Stomach smooth muscle (tissue), 2 donors: ENCODE results near the gene STRAP.
"Not testable (repeated sequence)": the region's sequence is repeated elsewhere in the genome, so short reads cannot be mapped to it uniquely, and the experiment has no call there.

Experiments
- H3K27ac ChIP-seq: one replicate; pipeline ENCODE4 v1.7.0; 2013; ENCODE audit warnings: mild to moderate bottlenecking, low read length, inconsistent platforms
- H3K27me3 ChIP-seq, 2 donors: one replicate each; pipeline ENCODE4 v1.7.0; 2013; ENCODE audit warnings: low read length in 2 of 2; ENCODE audit not compliant: insufficient read depth in 2 of 2, control insufficient read depth in 1 of 2
- H3K36me3 ChIP-seq, 2 donors: one replicate each; pipeline ENCODE4 v1.7.0; 2013; ENCODE audit warnings: low read length in 2 of 2; ENCODE audit not compliant: control insufficient read depth in 2 of 2, insufficient read depth in 2 of 2
- H3K4me1 ChIP-seq: one replicate; pipeline ENCODE4 v1.7.0; 2013; ENCODE audit warnings: low read length; ENCODE audit not compliant: control insufficient read depth, insufficient read depth
- H3K4me3 ChIP-seq, 2 donors: one replicate each; pipeline ENCODE4 v1.7.0; 2013; ENCODE audit warnings: low read length in 2 of 2
- H3K9ac ChIP-seq, 2 donors: one replicate each; pipeline ENCODE4 v1.7.0; 2013; ENCODE audit warnings: low read length in 2 of 2, mild to moderate bottlenecking in 1 of 2
- H3K9me3 ChIP-seq, 2 donors: one replicate each; pipeline ENCODE4 v1.7.0; 2013; ENCODE audit warnings: low read length in 2 of 2; ENCODE audit not compliant: control insufficient read depth in 2 of 2
- donor health status: healthy.
- donor health status: Pancreatic carcinoma.

Gene STRAP

DNA sequence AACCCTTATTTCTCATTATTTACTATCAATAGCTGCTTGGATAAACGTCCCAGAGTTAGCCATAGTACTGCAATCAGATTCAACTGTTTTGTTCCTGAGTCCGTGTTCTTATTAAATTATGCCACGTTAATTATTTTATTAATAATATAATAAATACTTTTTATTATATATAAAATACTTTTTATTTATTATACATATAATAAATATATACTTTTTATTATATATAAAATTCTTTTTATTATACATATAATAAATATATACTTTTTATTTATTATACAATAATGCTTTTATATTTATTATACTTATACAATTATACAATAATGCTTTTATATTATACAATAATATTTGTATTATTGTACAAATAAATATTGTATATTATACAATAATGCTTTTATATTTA is 11.1 kb downstream of the STRAP start:
- Histone ChIP-seq H3K9ac (no peak overlapping the region), H3K36me3 (peaks cover 16 to 44% of the 10 kb centered on the region in 2 donors), H3K4me1 (no peaks in the 10 kb centered on the region), H3K9me3 (no peaks in the 10 kb centered on the region), H3K27me3 (no peaks in the 10 kb centered on the region), H3K27ac (no peak overlapping the region), H3K4me3 (no peak overlapping the region)

DNA sequence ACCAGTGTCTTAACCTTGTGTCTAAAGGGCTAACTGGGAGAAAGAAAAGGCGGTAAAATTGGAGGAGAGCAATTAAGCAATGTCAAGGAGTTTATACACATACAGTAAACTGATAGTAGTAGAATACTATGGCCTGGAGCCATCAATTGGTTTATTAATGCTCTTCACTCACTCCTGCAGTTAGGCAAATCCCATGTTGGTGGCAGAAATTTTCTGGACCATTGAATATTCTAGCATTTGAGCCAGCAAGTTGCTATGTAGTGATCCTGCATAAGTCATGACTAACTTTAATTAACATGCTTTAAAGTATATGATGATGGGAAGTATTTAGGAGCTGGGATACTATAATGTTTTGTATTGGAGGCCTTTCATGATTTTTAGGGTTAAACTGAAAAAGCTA is 14.7 kb downstream of the STRAP start:
- Histone ChIP-seq H3K36me3 (peaks cover 17 to 35% of the 10 kb centered on the region in 2 donors), H3K27ac (no peak overlapping the region)

DNA sequence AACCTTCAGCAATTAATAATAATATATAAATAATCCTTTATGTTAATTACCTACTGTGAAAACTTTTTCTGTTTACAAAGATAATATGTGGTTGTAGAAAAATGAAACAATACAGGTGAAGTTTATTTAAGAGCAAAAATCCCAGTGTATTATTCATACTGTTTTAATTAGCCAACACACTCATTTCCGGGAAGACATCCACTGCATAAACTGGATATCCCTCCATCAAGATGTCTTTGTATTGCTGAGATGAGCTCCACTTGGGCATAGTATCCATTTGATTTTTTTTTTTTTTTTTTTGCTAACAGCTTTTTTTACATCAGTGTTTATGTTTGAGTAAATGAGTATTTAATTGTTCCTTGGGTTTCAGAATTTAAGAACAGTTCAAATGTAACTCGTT is 15.2 kb downstream of the STRAP start:
- no peak overlapping the region for H3K4me3 ChIP-seq

More for the DNA sequence above, 14.7 kb downstream of the STRAP start:
- no peaks in the 10 kb centered on the region for H3K27me3 ChIP-seq
- H3K9ac ChIP-seq, result no peak overlapping the region
- no peaks in the 10 kb centered on the region for H3K9me3 ChIP-seq
- no peaks in the 10 kb centered on the region for H3K4me1 ChIP-seq
- no peak overlapping the region for H3K4me3 ChIP-seq

DNA sequence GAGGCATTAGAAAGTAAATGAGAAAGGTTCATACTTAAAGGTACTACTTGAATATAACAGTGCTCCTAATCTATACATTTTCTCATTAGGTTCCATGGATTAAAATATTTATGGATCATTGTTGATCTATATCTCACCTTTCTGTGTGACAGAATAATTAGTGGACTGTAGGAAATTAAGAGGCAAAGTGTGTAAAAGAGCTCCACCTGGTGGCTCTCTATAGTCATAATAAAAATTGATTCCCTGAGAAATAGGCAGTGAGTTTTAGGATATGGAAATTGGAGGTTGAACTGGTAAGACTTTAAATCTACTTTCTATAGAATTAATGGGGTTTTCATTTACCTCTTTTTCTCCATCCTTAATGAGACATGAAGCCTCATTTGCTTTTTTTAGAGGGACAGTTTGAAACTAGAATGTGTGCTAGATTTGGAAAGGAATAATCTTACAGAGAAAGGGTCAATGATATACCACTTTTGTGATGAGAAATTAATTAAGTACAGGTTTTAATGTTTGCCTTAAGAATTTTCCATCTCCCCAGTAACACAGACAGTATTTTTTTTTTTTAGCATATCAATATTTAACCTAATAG is 17.2 kb downstream of the STRAP start:
- Histone ChIP-seq H3K27ac (no peak overlapping the region), H3K9ac (no peak overlapping the region), H3K4me1 (no peaks in the 10 kb centered on the region), H3K27me3 (no peaks in the 10 kb centered on the region), H3K36me3 (peaks cover 30 to 45% of the 10 kb centered on the region in 2 donors), H3K4me3 (no peak overlapping the region), H3K9me3 (no peaks in the 10 kb centered on the region)

More for the DNA sequence above, 15.2 kb downstream of the STRAP start:
- Histone ChIP-seq H3K27me3 (no peaks in the 10 kb centered on the region), H3K4me1 (no peaks in the 10 kb centered on the region), H3K36me3 (peaks cover 18 to 38% of the 10 kb centered on the region in 2 donors), H3K9me3 (no peaks in the 10 kb centered on the region), H3K9ac (no peak overlapping the region), H3K27ac (no peak overlapping the region)

DNA sequence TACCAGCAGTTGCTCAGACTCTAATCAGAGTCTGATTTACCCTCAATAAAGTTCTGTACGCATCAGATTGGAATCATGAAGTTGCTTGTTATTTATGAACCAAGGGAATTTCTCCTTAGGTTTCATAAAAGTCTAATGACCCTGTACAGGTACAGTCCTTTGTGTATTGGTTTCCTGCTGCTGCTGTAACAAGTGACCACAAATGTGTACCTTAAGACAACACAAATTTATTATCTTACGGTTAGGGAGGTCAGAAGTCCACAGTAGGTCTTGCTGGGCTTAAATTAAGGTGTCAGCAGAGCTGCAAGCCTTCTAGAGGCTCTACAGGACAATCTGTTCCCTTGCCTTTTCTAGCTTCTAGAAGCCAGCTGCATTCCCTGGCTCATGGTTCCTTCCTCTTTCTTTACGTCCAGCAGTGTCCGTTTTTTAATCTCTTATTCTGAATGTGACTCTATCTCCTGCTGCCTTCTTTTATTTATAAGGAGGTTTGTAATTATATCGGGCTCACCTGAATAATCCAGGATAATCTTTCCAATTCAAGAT is 22.3 kb downstream of the STRAP start:
- Histone ChIP-seq H3K9me3 (no peaks in the 10 kb centered on the region), H3K4me3 (no peak overlapping the region), H3K27ac (no peak overlapping the region), H3K36me3 (peaks cover 23 to 27% of the 10 kb centered on the region in 2 donors), H3K9ac (no peak overlapping the region), H3K27me3 (no peaks in the 10 kb centered on the region), H3K4me1 (no peaks in the 10 kb centered on the region)

DNA sequence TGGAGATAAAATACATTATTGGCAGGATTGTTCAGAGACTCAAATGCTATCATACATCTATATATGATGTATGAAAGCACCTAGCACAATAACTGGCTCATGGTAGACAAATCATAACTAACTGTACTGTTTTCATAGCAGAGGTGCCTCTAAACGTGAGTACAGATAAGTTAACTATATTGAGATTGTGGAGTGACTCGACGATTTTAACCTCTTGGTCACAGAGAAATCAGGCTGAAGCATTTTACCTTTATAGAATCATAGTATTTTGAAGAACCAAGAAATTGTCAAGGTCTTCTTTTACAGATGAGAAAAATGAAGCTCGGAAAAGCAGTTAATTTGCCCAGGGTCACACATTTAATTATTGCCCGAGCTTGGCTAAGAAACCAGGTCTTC is 28.3 kb downstream of the STRAP start:
- H3K27ac ChIP-seq, result peak overlapping the region; percentile 86
- H3K27me3 ChIP-seq, result no peaks in the 10 kb centered on the region
- H3K9ac ChIP-seq, result peak overlapping the region; percentile 6 to 88
- H3K9me3 ChIP-seq, result no peaks in the 10 kb centered on the region
- peak overlapping the region; percentile 82 to 88 for H3K4me3 ChIP-seq
- H3K4me1 ChIP-seq, result peaks cover 4% of the 10 kb centered on the region
- H3K36me3 ChIP-seq, result peaks cover 3 to 5% of the 10 kb centered on the region in 2 donors

DNA sequence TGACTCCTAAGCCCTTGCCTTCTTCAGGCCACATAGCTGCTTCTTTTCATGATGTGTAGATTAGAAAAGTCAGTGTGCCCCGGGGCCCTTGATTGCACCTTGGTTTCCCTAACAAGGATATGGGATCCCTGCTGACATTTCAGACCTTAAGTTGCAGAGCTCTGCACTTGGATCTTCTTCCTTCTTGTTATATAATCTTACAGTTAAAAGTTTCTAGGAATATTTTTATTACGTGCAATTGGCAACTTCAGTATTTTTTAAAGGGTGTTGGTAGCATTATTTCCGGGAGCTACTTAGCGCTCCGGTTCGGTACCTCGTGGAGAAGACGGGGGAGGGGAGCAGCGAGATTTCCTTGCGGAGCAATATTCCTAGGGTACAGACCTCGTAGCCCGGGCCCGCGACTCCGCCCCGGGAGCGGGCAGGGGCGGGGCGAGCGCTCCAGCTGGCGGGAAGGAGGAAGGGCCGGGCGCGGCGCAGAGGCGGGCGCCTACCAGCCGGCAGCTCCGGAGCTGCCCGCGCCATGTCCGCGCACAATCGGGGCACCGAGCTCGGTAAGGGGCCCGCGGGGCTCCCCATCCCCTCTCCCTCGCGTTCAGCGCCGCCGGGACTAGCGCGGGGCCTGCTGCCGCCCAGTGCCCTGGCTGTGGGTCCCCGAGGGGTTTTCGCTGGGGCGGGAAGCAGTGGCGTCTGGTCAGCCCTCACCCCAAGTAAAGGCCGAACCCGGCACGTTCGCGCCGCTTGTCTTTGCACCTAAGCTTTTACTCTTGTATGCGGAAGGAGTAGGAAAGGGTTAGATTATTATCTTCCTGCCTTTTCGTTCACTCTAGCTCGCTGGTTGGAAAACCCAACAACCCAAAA is 28.9 kb downstream of the STRAP start, which contains the start of gene DERA:
DERA (plus strand) TSS at position 469 of the 858 bp plus-strand sequence; CDS start at position 521, 52 bp downstream.
- Histone ChIP-seq H3K27me3 (no peaks in the 10 kb centered on the region), H3K4me3 (peak within 1 kb of the TSS; percentile 82 to 88), H3K36me3 (peaks cover 3 to 5% of the 10 kb centered on the region in 2 donors), H3K4me1 (peaks cover 4% of the 10 kb centered on the region), H3K27ac (peak within 1 kb of the TSS; percentile 86), H3K9me3 (no peaks in the 10 kb centered on the region), H3K9ac (peak within 1 kb of the TSS; percentile 88 to 90)

DNA sequence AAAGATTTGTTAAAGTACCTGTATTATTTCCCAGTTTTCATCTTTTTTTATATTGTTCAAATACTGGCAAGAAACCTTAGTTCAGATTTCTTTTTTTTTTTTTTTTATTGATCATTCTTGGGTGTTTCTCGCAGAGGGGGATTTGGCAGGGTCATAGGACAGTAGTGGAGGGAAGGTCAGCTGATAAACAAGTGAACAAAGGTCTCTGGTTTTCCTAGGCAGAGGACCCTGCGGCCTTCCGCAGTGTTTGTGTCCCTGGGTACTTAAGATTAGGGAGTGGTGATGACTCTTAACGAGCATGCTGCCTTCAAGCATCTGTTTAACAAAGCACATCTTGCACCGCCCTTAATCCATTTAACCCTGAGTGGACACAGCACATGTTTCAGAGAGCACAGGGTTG is 29.7 kb downstream of the STRAP start:
- H3K27ac ChIP-seq, result peak overlapping the region; percentile 86
- H3K27me3 ChIP-seq, H3K36me3 ChIP-seq, H3K9me3 ChIP-seq, H3K4me1 ChIP-seq: not testable (repeated sequence)
- H3K4me3 ChIP-seq, result peak overlapping the region; percentile 82 to 88
- H3K9ac ChIP-seq, result peak overlapping the region; percentile 88 to 90

DNA sequence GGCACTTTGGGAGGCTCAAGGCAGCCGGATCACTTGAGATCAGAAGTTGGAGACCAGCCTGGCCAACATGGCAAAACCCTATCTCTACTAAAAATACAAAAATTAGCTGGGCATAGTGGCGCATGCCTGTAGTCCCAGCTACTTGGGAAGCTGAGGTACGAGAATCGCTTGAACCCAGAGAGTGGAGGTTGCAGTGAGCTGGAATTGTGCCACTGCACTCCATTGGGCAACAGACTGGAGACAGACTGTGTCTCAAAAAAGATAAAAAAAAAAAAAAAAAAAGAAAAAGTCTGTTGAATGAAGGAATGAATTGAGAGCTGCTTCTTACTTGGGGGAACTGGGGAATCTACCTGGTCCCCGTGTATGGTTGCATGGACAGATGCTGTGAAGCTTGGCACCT is 31.9 kb downstream of the STRAP start:
- H3K4me1 ChIP-seq, result peaks cover 15% of the 10 kb centered on the region
- not testable (repeated sequence) for H3K9me3 ChIP-seq, H3K4me3 ChIP-seq, H3K27me3 ChIP-seq, H3K36me3 ChIP-seq, H3K9ac ChIP-seq, H3K27ac ChIP-seq

DNA sequence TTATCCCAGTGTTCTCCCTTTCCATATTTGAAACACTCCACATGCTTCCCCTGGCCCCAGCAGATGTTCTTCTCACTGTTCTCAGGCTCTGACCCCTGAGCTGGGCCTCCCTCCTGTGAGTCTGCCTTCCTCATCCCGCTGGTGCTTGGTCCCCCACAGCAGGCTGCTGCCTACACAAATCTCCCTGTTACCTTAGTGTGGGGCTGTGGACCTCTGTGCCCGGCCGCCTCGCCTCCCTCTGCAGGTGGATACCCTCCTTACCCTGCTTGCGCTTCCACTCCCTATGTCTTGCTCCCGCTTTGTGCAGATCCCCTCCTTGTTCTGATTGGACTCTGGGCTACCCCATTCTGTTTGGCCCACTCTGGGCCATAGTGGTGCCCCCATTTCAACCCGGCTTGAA is 35.9 kb downstream of the STRAP start:
- Histone ChIP-seq H3K9me3 (no peaks in the 10 kb centered on the region), H3K27me3 (no peaks in the 10 kb centered on the region), H3K36me3 (no peaks in the 10 kb centered on the region), H3K4me3 (no peak overlapping the region), H3K27ac (peak overlapping the region; percentile 11), H3K4me1 (peaks cover 19% of the 10 kb centered on the region), H3K9ac (no peak overlapping the region)
